Sigmoid colon (tissue), 4 donors: Measurements from ENCODE around the gene NRAP.

Experiments
- EP300 ChIP-seq, 4 donors: sonication (generic); formaldehyde crosslinking; IDR thresholded peaks; one replicate each; pipeline ENCODE4 v1.6.1; 2017; ENCODE audit warnings: antibody characterized with exemption in 4 of 4
- POLR2A ChIP-seq, 2 donors: fragments of 450-650 bp; IDR thresholded peaks; one replicate each; pipeline ENCODE4 v1.6.1; 2016; ENCODE audit warnings: antibody characterized with exemption in 2 of 2, mild to moderate bottlenecking in 2 of 2, moderate library complexity in 2 of 2
- TF ChIP-seq, protein P1 (sequence below), 4 experiments: fragments of 450-650 bp in 3 of 4; fragments of 200-600 bp in 1 of 4; IDR thresholded peaks; one replicate each; pipeline ENCODE4 v1.5.1; 2016 to 2019; ENCODE audit warnings: antibody characterized with exemption in 4 of 4, mild to moderate bottlenecking in 3 of 4, moderate library complexity in 2 of 4

GRCh38 chr10:113628607-113629153 is 35.2 kb downstream of the NRAP start:
- TF ChIP-seq EP300 (IDR thresholded peaks at IDR 0.05) (no peak), POLR2A (IDR thresholded peaks at IDR 0.05) (no peak)
- TF ChIP-seq, protein P1, sequence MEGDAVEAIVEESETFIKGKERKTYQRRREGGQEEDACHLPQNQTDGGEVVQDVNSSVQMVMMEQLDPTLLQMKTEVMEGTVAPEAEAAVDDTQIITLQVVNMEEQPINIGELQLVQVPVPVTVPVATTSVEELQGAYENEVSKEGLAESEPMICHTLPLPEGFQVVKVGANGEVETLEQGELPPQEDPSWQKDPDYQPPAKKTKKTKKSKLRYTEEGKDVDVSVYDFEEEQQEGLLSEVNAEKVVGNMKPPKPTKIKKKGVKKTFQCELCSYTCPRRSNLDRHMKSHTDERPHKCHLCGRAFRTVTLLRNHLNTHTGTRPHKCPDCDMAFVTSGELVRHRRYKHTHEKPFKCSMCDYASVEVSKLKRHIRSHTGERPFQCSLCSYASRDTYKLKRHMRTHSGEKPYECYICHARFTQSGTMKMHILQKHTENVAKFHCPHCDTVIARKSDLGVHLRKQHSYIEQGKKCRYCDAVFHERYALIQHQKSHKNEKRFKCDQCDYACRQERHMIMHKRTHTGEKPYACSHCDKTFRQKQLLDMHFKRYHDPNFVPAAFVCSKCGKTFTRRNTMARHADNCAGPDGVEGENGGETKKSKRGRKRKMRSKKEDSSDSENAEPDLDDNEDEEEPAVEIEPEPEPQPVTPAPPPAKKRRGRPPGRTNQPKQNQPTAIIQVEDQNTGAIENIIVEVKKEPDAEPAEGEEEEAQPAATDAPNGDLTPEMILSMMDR (IDR thresholded peaks at IDR 0.05): no peak
